Measurements from ENCODE around the gene HAND2.

The HAND2 gene

GRCh38 chr4:173529477-173530325 is at the start of gene HAND2:
Gene HAND2 (minus strand): TSS chr4:173530229. CDS start chr4:173529289, 940 bp downstream.
- DNase-seq (ENCODE audit: low read depth in 3 of 3) = no peak

GRCh38 chr4:173578956-173579355 is 48.9 kb upstream of the HAND2 start:
- DNase-seq (ENCODE audit: low read depth in 3 of 3) = no peak

- no peak for DNase-seq (ENCODE audit: low read depth in 3 of 3)
Measured at GRCh38 chr4:173577963-173578362, 47.9 kb upstream of the HAND2 start.

GRCh38 chr4:173575482-173576152 is 45.6 kb upstream of the HAND2 start:
- DNase-seq (ENCODE audit: low read depth in 3 of 3) = no peak

- DNase-seq (ENCODE audit: low read depth in 3 of 3) = no peak
Measured at GRCh38 chr4:173573725-173574124, 43.7 kb upstream of the HAND2 start.

- DNase-seq (ENCODE audit: low read depth in 3 of 3) = no peak
Measured at GRCh38 chr4:173573286-173573685, 43.3 kb upstream of the HAND2 start.

- no peak for DNase-seq (ENCODE audit: low read depth in 3 of 3)
Measured at GRCh38 chr4:173572493-173573129, 42.6 kb upstream of the HAND2 start.

GRCh38 chr4:173571620-173572019 is 41.6 kb upstream of the HAND2 start:
- no peak for DNase-seq (ENCODE audit: low read depth in 3 of 3)

- no peak for DNase-seq (ENCODE audit: low read depth in 3 of 3)
Measured at GRCh38 chr4:173565281-173565680, 35.3 kb upstream of the HAND2 start.

GRCh38 chr4:173564461-173564860 is 34.4 kb upstream of the HAND2 start:
- no peak for DNase-seq (ENCODE audit: low read depth in 3 of 3)

- DNase-seq (ENCODE audit: low read depth in 3 of 3) = no peak
Measured at GRCh38 chr4:173560896-173561295, 30.9 kb upstream of the HAND2 start.

- no peak for DNase-seq (ENCODE audit: low read depth in 3 of 3)
Measured at GRCh38 chr4:173556398-173557131, 26.5 kb upstream of the HAND2 start.

GRCh38 chr4:173547889-173548288 is 17.9 kb upstream of the HAND2 start:
- no peak for DNase-seq (ENCODE audit: low read depth in 3 of 3)

GRCh38 chr4:173546776-173547175 is 16.7 kb upstream of the HAND2 start:
- no peak for DNase-seq (ENCODE audit: low read depth in 3 of 3)

GRCh38 chr4:173545440-173545839 is 15.4 kb upstream of the HAND2 start:
- no peak for DNase-seq (ENCODE audit: low read depth in 3 of 3)

- no peak for DNase-seq (ENCODE audit: low read depth in 3 of 3)
Measured at GRCh38 chr4:173543266-173543665, 13.2 kb upstream of the HAND2 start.

GRCh38 chr4:173539986-173540385 is 10.0 kb upstream of the HAND2 start:
- DNase-seq (ENCODE audit: low read depth in 3 of 3) = no peak

- DNase-seq (ENCODE audit: low read depth in 3 of 3) = no peak
Measured at GRCh38 chr4:173538909-173539445, 8.9 kb upstream of the HAND2 start.

- no peak for DNase-seq (ENCODE audit: low read depth in 3 of 3)
Measured at GRCh38 chr4:173538148-173538908, 8.3 kb upstream of the HAND2 start.

GRCh38 chr4:173537613-173538147 is 7.7 kb upstream of the HAND2 start:
- no peak for DNase-seq (ENCODE audit: low read depth in 3 of 3)

Measured in stimulated activated CD4-positive, alpha-beta T cell treated with anti-CD3 and anti-CD28 coated beads, TNF-alpha, amount 100 ng/mL, for 48 hours (primary cell).